Thyroid gland (tissue), 4 donors: ENCODE measurements around the gene FAM118B.
A peak's percentile ranks its signal among the peaks of the same experiment; 100 is the strongest.

Source experiments
- CTCF ChIP-seq, 6 experiments: fragments of 200-600 bp in 3 of 6; fragments of 450-650 bp in 3 of 6; sonication (generic) in 3 of 6; IDR thresholded peaks; one replicate each; pipeline ENCODE4 v1.5.1; 2016 to 2019; ENCODE audit warnings: antibody characterized with exemption in 6 of 6, mild to moderate bottlenecking in 2 of 6, inconsistent platforms in 1 of 6, moderate library complexity in 1 of 6
- POLR2A ChIP-seq, 2 donors: fragments of 450-650 bp; IDR thresholded peaks; one replicate each; pipeline ENCODE4 v1.6.1; 2017; ENCODE audit warnings: antibody characterized with exemption in 2 of 2, mild to moderate bottlenecking in 2 of 2, moderate library complexity in 1 of 2

- peak in 5 of 6 experiments; percentile 60 to 90 (median 73) for TF ChIP-seq CTCF (IDR thresholded peaks at IDR 0.05)
- TF ChIP-seq POLR2A (IDR thresholded peaks at IDR 0.05), result no peak
These were observed 17.4 kb upstream of the FAM118B start for GRCh38 chr11:126194121-126194543.
